H54 (cell line): Measurements from ENCODE around the gene MBP.
"Not testable (repeated sequence)": the region's sequence is repeated elsewhere in the genome, so short reads cannot be mapped to it uniquely, and the experiment has no call there.

Source experiments
- DNase-seq: peaks from one replicate; pipeline ENCODE4 v3.0.0; 2011; ENCODE audit warnings: low spot score, mixed read lengths; ENCODE audit not compliant: insufficient read length
- FAIRE-seq: peaks from 3 replicates; lab custom pipeline; 2011; peaks lifted over from hg19 to GRCh38; lab: Jason Lieb, UNC
- POLR2A ChIP-seq: IDR thresholded peaks from 2 replicates; pipeline ENCODE4 v1.6.1; 2011; ENCODE audit warnings: low read depth, mild to moderate bottlenecking, low read length

MBP gene

DNA sequence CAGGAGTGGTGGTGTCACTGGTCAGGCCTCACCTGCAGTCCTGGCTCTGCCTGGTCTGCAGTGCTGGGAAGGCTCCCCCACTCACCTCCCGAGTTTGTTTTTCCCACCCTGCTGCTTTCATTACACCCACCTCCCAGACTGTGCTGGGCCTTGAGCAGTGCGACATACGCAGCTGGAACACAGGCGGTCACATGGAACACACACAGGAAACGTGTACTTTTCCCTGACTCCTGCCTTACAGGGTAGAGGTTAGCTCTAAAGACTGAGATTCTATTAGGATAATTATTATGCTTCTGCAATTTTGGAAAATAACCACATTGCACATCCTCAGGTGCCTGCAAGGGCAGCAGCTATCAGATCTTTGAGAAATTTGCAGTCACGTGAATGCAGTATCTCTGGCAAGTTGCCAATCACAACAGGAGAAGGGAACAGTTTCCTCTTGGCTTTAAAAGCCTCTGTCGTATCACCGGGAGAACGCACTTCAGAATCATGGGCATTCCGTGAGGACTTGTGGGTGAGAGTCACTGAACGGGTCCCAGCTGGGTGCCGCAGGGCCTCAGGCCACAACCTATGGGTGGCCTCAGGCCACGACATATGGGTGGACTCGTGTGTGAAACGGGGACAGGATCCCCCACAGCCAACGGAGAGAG, 173.8 kb downstream of the MBP start:
- FAIRE-seq: no peak

DNA sequence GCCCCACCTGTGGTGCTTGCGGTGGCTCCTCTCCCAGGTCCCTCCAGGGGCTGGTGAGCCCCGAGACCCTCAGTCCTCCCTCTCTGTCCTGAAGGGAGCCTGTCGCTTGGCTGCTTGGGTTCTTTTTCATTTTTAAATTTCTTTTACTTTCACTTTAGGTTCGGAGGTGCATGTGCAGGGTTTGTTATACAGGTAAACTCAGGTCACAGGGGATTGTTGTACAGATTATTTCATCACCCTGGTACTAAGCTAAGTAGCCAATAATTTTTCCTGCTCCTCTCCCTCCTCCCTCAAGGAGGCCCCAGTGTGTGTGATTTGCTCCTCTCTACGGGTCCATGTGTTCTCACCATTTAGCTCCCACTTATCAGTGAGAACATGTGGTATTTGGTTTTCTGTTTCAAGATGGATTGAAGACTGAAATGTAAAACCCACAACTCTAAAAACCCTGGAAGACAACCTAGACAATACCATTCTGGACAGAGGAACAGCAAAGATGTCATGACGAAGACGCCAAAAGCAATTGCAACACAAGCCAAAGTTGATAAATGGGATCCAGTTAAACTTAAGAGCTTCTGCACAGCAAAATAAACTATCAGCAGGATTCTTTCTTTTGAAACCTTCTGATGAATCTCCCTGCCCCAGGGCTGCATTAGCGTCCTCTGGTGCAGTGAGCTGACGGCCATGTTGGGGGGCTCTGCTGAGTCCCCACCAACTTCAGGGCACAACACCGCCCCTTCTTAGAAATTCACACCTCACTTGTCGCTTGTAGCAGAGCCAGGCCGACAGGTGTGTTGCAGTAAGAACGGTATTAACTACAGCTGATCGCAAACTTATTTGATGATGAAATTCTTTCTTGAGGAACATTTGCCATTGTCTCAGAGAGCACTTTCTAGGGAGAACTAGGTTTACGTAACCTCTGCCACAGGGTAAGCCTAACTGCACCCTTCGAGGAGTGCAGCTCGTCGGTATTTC, 174.9 kb downstream of the MBP start:
- FAIRE-seq (no peak), DNase-seq (no peak)
- no peak for TF ChIP-seq POLR2A

More for the DNA sequence above, 173.8 kb downstream of the MBP start:
- TF ChIP-seq POLR2A: no peak
- no peak for DNase-seq

DNA sequence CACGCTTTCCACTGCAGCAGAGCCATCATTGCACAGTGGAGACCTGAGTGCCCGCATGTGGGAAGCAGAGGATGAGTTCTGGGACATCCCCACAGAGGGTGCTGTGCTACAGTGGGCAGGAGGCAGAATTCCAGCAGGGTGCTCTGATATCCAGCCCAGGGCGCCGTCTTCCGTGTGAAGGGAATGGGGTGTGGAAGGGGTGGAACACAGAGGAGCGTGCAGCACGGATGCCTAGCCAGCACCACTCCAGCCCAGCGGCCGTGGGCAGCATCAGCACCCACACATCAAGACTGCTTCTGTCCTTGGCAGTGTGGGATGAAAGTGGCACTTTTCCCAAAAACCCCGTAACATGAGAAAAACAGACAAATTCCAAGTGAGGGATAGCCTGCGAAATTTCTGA, 175.9 kb downstream of the MBP start:
- TF ChIP-seq POLR2A: no peak
- FAIRE-seq: no peak

DNA sequence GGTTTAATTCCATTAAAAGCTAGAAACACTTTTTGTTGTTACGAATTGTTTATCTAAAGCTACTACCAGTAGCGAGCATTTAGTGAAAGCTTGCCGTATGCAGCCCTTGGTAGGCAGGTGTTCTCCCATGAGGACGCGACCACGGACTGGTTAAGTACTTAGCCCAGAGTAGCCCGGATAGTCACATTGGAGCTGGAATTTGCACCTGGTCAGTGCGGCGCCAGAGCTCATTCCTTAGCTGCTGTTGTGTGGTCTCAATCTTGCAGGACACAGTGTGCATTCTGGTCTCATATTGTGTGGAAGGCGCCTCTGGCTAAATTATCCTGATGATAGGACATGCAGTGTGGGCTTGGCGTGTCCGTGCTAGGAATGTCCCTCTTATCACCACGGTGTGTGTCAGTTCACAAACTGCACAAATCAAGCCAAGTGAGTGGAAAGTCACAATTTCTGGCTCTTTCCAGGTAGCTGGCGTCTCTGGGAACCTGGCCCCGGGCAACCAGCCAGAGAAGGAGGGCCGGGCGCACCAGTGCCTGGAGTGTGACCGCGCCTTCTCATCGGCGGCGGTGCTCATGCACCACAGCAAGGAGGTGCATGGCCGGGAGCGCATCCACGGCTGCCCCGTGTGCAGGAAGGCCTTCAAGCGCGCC, 176.9 kb downstream of the MBP start:
- DNase-seq (no peak), FAIRE-seq (no peak)
- TF ChIP-seq POLR2A: no peak

More for the DNA sequence above, 175.9 kb downstream of the MBP start:
- no peak for DNase-seq

DNA sequence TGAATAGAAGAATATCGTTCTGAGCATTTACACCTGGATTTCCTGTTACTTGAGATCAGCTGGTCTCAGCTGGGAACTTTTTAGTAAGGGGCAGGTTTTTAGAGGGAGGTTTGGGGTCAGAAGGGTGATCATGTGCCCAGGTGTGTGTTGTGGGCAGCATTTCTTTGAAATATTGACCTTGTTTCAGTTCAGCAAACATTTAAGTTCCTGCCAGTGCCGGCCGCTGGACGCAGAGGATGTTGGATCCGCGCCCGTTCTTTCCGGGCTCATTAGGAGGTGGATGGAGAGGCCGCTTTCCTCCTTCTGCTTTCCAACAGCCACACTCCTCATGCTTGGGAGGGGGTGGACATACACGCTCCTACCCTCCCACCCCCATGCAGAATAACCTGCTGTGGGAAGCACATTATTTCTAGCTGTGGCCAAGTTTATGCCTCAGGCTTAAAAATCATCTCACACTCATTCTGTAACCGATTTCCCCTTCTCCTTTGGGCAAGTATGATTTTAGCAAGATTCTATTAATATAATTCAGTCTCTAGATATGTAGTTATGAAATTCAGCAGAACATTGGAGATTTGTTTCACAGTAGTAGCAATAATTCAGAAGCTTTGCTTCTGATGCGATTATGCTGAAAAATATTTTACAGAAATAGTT, 178.9 kb downstream of the MBP start:
- TF ChIP-seq POLR2A: no peak

DNA sequence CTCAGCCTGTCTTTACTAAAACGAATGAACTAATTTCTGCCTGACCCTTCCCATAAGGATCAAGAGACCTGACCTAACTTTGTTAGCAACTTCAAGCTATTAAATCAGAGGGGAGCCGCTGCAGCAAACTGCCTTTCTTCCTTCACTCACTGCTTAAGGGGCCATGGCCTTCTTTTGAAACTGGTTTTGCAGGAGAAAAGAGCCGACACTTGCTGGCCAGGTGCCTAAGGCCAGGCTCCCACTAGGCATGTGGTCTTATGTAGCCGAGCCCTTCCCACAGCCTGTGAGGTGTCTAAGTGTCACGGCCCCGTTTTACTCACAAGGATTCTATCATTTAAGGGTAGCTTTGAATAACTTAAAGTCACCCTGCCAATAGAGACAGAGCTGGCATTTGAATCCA, 179.4 kb downstream of the MBP start:
- TF ChIP-seq POLR2A: no peak
- FAIRE-seq: no peak
- no peak for DNase-seq

More for the DNA sequence above, 178.9 kb downstream of the MBP start:
- FAIRE-seq (no peak), DNase-seq (no peak)

DNA sequence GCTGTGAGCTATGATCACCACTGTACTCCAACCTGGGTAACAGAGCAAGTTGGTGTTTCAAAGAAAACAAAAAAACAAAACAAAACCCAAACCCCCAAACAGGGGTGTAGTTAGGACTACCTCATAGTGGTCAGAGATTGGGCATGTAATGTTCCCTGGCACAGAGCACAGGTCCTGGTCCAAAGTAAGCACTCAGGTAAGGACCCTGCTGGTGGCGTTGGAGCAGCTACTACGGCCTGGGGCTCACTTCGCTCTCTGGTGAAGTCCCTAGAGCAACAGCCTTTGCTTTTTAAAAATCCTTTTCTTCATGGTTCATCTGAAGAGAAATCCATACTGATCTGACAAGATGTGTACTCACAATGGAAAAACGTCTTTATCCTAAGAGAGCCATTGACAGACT, 179.8 kb downstream of the MBP start:
- TF ChIP-seq POLR2A: no peak
- FAIRE-seq (no peak), DNase-seq (no peak)

DNA sequence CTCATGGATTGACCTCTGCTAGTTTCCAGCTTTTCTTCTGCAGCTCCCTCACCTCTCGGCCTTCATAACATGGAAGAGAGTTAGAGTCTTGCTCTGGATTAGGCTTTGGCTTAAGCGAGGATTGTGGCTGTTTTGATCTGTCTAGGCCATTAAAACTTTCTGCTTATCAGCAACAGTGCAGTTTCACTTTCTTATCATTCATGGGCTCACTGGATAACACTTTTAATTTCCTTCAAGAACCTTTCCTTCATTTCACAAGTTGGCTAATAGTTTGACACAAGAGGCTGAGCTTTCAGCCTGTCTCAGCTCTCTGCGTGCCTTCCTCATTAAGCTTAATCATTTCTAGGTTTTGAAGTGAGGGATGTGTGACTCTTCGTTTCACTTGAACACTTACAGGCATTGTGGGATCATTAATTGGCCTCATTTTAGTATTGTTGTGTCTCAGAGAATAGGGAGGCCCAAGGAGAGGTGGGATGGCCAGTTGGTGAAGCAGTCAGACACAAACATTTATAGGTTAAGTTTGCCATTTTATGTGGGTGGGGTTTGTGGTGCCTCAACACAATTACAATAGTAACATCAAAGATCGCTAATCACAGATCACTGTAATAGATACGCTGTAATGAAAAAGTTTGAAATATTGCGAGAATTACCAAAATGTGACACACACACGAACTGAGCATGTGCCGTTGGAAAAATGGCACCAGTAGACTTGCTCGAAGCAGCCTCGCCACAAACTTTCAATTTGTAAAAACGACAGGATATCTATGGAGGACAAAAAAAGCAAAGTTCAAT, 180.9 kb downstream of the MBP start:
- FAIRE-seq (no peak), DNase-seq (no peak)
- TF ChIP-seq POLR2A: no peak

DNA sequence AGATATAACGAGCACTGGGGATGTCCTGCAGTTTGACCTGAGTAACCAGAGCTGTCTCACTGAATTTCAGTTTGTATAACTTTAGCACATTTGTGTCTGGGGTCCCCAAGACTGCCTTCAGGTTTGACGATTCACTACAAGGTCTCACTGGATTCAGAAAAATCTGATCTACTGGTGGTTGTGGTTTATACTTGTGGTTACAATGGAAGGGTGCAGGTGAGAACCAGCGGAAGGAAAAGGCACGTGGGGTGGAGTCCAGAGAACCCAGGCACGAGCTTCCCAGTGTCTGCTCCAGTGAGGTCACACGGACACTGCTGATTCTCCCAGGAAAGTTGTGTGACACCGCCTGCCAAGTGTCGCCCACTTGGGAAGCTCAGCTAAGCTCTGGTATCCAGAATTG, 184.2 kb downstream of the MBP start:
- FAIRE-seq: no peak

DNA sequence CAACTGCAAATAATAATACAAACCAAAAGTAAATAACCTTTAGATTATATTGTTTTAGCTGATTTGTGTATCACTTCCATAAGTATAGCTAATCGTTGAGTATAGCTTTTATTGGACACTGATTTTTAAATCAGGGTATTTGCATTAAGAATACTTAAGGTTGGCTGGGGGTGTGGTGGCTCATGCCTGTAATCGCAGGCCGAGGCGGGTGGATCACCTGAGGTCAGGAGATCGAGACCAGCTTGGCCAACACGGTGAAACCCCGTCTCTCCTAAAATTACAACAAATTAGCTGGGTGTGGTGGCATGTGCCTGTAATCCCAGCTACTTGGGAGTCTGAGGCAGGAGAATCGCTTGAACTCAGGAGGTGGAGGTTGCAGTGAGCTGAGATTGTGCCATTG, 188.2 kb downstream of the MBP start:
- not testable (repeated sequence) for FAIRE-seq, DNase-seq

More for the DNA sequence above, 184.2 kb downstream of the MBP start:
- no peak for DNase-seq
- TF ChIP-seq POLR2A: no peak

DNA sequence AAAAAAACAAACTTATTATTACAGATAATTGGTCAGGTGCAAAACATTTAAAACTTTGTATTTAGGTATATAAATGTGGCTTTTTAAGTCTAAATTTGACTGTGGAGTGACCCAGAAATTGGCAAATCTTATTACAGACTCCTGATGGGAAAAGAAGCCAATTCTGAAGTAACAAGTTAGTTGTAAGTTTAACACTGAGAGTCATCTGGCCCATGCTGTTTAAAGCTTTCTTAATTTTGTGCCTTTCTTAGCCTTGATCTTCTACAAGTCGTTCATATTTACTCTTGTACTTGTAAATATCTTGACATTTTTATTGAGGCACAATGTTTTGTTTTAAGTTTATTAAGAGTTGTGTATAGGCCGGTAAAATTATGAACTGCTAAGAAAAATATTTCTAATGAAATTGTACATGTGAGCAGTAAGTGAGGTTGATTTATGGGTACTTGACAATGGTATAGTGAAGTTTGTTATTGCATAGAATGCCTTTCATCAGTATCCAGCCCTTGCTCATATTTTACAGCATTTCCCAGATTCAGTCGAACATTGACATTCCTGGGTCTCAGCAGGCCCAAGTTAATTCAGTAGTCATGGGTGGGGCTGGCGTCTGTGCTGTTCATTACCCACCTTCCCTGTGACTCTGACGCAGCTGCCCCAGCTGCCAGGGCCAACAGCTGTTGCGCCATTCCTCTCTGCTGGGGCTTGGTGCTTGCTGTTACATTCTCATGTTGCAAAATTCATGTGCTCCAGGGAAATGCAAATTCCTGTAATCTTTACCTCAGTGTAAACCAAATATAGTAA, 188.8 kb downstream of the MBP start:
- no peak for DNase-seq
- FAIRE-seq: no peak
- TF ChIP-seq POLR2A: no peak

DNA sequence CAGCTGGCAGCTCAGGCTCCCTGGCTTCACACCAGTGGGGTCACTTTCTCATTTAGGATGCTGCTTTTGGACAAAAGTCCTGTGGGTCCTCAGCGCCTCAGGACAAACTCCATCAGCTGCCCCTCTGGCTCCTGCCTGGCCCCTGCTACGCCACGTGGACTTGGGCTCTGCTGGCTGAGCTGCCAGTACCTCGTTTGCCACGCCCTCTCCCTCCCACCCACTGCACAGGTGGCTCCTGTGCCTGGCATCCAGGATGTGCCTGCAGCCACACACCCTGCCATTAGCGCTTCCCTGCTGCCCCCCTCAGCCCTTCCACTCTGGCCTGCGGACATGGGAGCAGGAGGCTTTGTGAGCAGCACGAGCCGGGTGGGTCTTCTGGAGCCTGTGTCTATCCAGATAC, 191.3 kb downstream of the MBP start:
- DNase-seq: no peak
- no peak for TF ChIP-seq POLR2A
- FAIRE-seq: no peak
